ENCODE results near the gene TMC1.

GRCh38 chr9:72497447-72498046 lies 23.9 kb upstream of the TMC1 start:
- no peak for TF ChIP-seq EP300 (IDR thresholded peaks at IDR 0.05)
- TF ChIP-seq POLR2A (IDR thresholded peaks at IDR 0.05; ENCODE audit: low read length) = no peak
- TF ChIP-seq, protein P1, sequence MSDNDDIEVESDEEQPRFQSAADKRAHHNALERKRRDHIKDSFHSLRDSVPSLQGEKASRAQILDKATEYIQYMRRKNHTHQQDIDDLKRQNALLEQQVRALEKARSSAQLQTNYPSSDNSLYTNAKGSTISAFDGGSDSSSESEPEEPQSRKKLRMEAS (IDR thresholded peaks at IDR 0.05) = no peak
- no peak for TF ChIP-seq MAZ (IDR thresholded peaks at IDR 0.05; ENCODE audit: borderline replicate concordance, low read depth, low read length)
- TF ChIP-seq CTCF (IDR thresholded peaks at IDR 0.05) = no peak

Measured in A549 (cell line).